DND-41 (cell line): ENCODE data around the gene CDKN1B.

ENCODE experiments used
- CTCF ChIP-seq: IDR thresholded peaks from 2 replicates; pipeline ENCODE4 v1.5.1; 2012; ENCODE audit warnings: borderline replicate concordance, low read length, moderate library complexity, mild to moderate bottlenecking; ENCODE audit not compliant: poor library complexity, severe bottlenecking; ENCODE audit errors: extremely low read depth
- EZH2 ChIP-seq: IDR thresholded peaks from 3 replicates; pipeline ENCODE4 v1.6.1; 2012; ENCODE audit warnings: borderline replicate concordance, low read depth, mild to moderate bottlenecking, moderate library complexity, low read length, inconsistent platforms; ENCODE audit not compliant: severe bottlenecking

- no peak for TF ChIP-seq CTCF
- no peak for TF ChIP-seq EZH2
These were observed 32.3 kb downstream of the CDKN1B start for GRCh38 chr12:12749433-12749832.
